Natural killer cell (primary cell): ENCODE measurements around the gene OR5B12. TPM values are rescaled to one million over a fixed set of nuclear protein-coding genes. Genes with fewer than 3 reads are reported as not detected.

Source experiments
- ATAC-seq, 3 donors: fragments of 150-1000 bp in 2 of 3; fragments of 200-7000 bp in 1 of 3; cut with Tn5 transposase; 1 replicate in 1 of 3; 2 replicates in 2 of 3; pipeline ENCODE4 v1.10.0; 2021; ENCODE audit warnings: mild to moderate bottlenecking in 2 of 3, moderate library complexity in 2 of 3
- DNase-seq, 2 donors: peaks; one replicate each; pipeline versions ENCODE4 v3.0.0 to v3.0.0-alpha.2; 2013 to 2021; ENCODE audit warnings: mixed read lengths in 1 of 2
- H3K27ac ChIP-seq: one replicate; pipeline ENCODE4 v1.5.1; 2013; ENCODE audit warnings: mild to moderate bottlenecking, low read length
- H3K27me3 ChIP-seq: one replicate; pipeline ENCODE4 v1.6.1; 2013; ENCODE audit warnings: low read length; ENCODE audit not compliant: control insufficient read depth, insufficient read depth
- H3K36me3 ChIP-seq: one replicate; pipeline ENCODE4 v1.6.1; 2013; ENCODE audit warnings: low read length; ENCODE audit not compliant: control insufficient read depth, insufficient read depth
- H3K4me1 ChIP-seq: one replicate; pipeline ENCODE4 v1.6.1; 2013; ENCODE audit warnings: low read length; ENCODE audit not compliant: control insufficient read depth, insufficient read depth
- H3K4me3 ChIP-seq: one replicate; pipeline ENCODE4 v1.5.1; 2013; ENCODE audit warnings: low read length
- H3K9me3 ChIP-seq: one replicate; pipeline ENCODE4 v1.6.1; 2013; ENCODE audit warnings: low read length; ENCODE audit not compliant: control insufficient read depth, insufficient read depth
- H3K27ac Mint-ChIP-seq, 2 donors: one replicate each; pipeline ENCODE4 v1.8.0; 2022; ENCODE audit warnings: mild to moderate bottlenecking in 2 of 2, mixed read lengths in 2 of 2, moderate library complexity in 1 of 2
- H3K27me3 Mint-ChIP-seq, 2 donors: one replicate each; pipeline ENCODE4 v1.8.0; 2022; ENCODE audit warnings: low read depth in 2 of 2, mixed read lengths in 2 of 2
- H3K36me3 Mint-ChIP-seq: one replicate; pipeline ENCODE4 v1.8.0; 2022; ENCODE audit warnings: mixed read lengths
- H3K4me1 Mint-ChIP-seq, 2 donors: one replicate each; pipeline ENCODE4 v1.8.0; 2022; ENCODE audit warnings: mixed read lengths in 2 of 2
- H3K4me3 Mint-ChIP-seq: one replicate; pipeline ENCODE4 v1.8.0; 2022; ENCODE audit warnings: mild to moderate bottlenecking, moderate library complexity, mixed read lengths
- H3K9me3 Mint-ChIP-seq, 2 donors: one replicate each; pipeline ENCODE4 v1.8.0; 2022; ENCODE audit warnings: mixed read lengths in 2 of 2
- WGBS: methylation state at CpG from one replicate; pipeline ENCODE4 v1.1.7; 2013; ENCODE audit warnings: missing lambda C conversion rate; ENCODE audit not compliant: insufficient coverage; 5-methylcytosine and 5-hydroxymethylcytosine counted together
- intact Hi-C: fragments of 100-400 bp; cut with micrococcal nuclease; formaldehyde crosslinking; loops from one replicate; pipeline ENCODE4 v1.14.2; 2022
- total RNA-seq, 4 donors: library from RNA; stranded (reverse); fragments of 120-200 nt in 1 of 4; gene quantifications; one replicate each; pipeline versions ENCODE4 v1.2.3 to v1.2.4, GENCODE V29; 2013 to 2022
- TF ChIP-seq, protein P1 (sequence below): fragments of 200-600 bp; IDR thresholded peaks from one replicate; pipeline ENCODE4 v1.8.0; 2022; ENCODE audit warnings: antibody characterized with exemption

The OR5B12 gene
- total RNA-seq, 3 donors from 2014 or later (not counting 1 experiment from before 2014, with no cell fraction given): not detected

DNA sequence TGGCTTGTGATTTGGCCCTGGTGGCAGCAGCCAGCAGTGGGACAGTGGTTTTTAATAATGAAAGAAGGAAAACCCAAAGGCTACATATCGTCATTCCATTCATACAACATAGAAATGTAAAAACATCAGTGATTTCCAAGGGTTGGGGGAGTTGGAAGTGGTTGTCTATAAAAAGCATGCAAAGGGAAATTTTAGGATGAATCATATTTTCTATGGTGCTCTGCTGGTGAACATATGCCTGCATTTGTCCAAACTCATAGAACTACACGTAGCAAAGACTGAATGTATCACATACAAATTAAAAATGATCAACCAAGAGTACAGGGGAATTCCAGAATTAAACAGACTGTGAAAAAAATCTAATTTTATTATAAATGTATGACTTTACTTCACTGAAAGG, 46.5 kb downstream of the OR5B12 start:
- Mint-ChIP-seq H3K4me1 (no peaks in the 10 kb centered on the region), H3K27ac (no peak overlapping the region), H3K4me3 (no peak overlapping the region), H3K36me3 (no peaks in the 10 kb centered on the region), H3K9me3 (peaks cover 2 to 5% of the 10 kb centered on the region in 2 donors), H3K27me3 (peaks cover 3 to 9% of the 10 kb centered on the region in 2 donors)
- TF ChIP-seq, protein P1, sequence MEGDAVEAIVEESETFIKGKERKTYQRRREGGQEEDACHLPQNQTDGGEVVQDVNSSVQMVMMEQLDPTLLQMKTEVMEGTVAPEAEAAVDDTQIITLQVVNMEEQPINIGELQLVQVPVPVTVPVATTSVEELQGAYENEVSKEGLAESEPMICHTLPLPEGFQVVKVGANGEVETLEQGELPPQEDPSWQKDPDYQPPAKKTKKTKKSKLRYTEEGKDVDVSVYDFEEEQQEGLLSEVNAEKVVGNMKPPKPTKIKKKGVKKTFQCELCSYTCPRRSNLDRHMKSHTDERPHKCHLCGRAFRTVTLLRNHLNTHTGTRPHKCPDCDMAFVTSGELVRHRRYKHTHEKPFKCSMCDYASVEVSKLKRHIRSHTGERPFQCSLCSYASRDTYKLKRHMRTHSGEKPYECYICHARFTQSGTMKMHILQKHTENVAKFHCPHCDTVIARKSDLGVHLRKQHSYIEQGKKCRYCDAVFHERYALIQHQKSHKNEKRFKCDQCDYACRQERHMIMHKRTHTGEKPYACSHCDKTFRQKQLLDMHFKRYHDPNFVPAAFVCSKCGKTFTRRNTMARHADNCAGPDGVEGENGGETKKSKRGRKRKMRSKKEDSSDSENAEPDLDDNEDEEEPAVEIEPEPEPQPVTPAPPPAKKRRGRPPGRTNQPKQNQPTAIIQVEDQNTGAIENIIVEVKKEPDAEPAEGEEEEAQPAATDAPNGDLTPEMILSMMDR: no peak
- no peaks in the 10 kb centered on the region for H3K27me3 ChIP-seq
- no CpG with 5 or more reads among the region's 2 CpGs for WGBS
- intact Hi-C loops: no loop called here
- ATAC-seq (no peak), DNase-seq (no peak)
- no peaks in the 10 kb centered on the region for H3K4me1 ChIP-seq
- H3K36me3 ChIP-seq: no peaks in the 10 kb centered on the region
- no peak overlapping the region for H3K4me3 ChIP-seq
- no peaks in the 10 kb centered on the region for H3K9me3 ChIP-seq
- no peak overlapping the region for H3K27ac ChIP-seq

DNA sequence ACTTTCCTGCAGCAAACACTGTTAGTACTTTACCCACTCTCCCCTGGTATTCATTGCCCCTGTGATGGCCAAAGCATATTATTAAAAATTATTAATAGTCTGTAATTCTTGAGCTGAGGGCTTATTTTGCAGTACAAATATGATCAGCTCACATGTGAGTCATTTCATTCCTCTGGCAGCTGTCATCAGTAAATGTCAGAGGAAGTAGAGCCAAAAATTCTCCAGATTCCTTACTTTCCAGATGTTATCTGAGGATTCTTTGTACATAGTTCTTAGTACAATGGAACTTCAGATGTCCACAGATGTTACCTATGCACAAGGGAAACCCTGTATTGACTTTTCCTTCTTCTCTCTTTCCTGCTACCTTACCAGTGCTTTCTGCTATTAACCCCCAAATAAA, 47.8 kb downstream of the OR5B12 start:
- ATAC-seq: no peak
- no peaks in the 10 kb centered on the region for H3K27me3 ChIP-seq

DNA sequence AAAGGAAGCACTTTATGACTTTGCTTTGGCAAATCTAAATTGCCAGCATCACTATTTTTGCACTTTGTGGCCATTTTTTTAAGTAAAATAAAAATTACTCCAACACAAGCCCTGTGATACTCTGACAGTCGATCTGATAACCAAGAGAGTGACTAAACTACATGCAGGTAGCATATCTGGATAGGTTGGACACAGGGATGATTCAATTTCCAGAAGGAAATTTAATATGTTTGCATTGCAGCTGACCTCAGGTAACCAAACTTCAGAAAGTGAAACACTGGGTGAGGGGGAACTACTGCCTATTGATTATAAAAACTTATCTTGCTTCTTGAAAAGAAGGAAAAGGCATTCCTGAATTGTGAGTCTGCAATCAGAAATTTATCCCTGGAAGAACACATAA, 49.3 kb downstream of the OR5B12 start:
- ATAC-seq (no peak), DNase-seq (no peak)
- no peak overlapping the region for H3K4me3 ChIP-seq
- H3K27me3 ChIP-seq: no peaks in the 10 kb centered on the region
- WGBS: 63% methylated on average over 1 of the region's 1 CpG
- H3K27me3 Mint-ChIP-seq: peaks cover 2 to 9% of the 10 kb centered on the region in 2 donors
- intact Hi-C loops: no loop called here
- H3K4me1 ChIP-seq: no peaks in the 10 kb centered on the region
- peaks cover 2 to 5% of the 10 kb centered on the region in 2 donors for H3K9me3 Mint-ChIP-seq
- H3K4me3 Mint-ChIP-seq: no peak overlapping the region
- H3K36me3 Mint-ChIP-seq: no peaks in the 10 kb centered on the region
- no peaks in the 10 kb centered on the region for H3K36me3 ChIP-seq
- H3K27ac ChIP-seq: no peak overlapping the region
- no peak overlapping the region for H3K27ac Mint-ChIP-seq
- H3K9me3 ChIP-seq: no peaks in the 10 kb centered on the region
- TF ChIP-seq, protein P1: no peak
- H3K4me1 Mint-ChIP-seq: no peaks in the 10 kb centered on the region

More for the DNA sequence above, 47.8 kb downstream of the OR5B12 start:
- Histone ChIP-seq H3K4me1 (no peaks in the 10 kb centered on the region), H3K4me3 (no peak overlapping the region), H3K27ac (no peak overlapping the region), H3K9me3 (no peaks in the 10 kb centered on the region), H3K36me3 (no peaks in the 10 kb centered on the region)
- DNase-seq: no peak
- Mint-ChIP-seq H3K4me3 (no peak overlapping the region), H3K9me3 (peaks cover 2 to 5% of the 10 kb centered on the region in 2 donors), H3K27me3 (peaks cover 5 to 9% of the 10 kb centered on the region in 2 donors), H3K27ac (no peak overlapping the region), H3K36me3 (no peaks in the 10 kb centered on the region), H3K4me1 (no peaks in the 10 kb centered on the region)
- intact Hi-C loops: no loop called here
- TF ChIP-seq, protein P1: no peak

DNA sequence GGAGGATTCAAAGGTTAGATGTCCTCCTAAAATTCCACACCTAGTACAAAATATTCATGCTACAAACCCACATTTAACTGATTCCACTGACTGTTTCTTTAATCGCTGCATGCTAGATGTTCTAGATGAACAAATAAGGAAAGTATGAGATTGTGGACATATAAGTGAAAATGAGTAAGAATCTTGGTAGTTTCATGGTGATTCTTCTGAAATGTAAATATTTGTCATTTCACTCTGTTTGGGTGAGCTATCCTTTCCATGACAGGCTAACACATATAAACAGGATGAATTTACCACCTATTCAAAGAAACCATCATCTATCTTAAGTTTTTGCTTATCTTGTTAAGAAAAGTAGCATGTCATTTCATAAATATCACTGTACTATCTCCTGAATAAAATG, 50.2 kb downstream of the OR5B12 start:
- no peak for ATAC-seq
- Mint-ChIP-seq H3K36me3 (no peaks in the 10 kb centered on the region), H3K4me3 (no peak overlapping the region), H3K4me1 (no peaks in the 10 kb centered on the region), H3K27ac (no peak overlapping the region), H3K27me3 (peaks cover 2 to 9% of the 10 kb centered on the region in 2 donors), H3K9me3 (peaks cover 2 to 5% of the 10 kb centered on the region in 2 donors)
- Histone ChIP-seq H3K36me3 (no peaks in the 10 kb centered on the region), H3K9me3 (no peaks in the 10 kb centered on the region), H3K4me3 (no peak overlapping the region), H3K4me1 (no peaks in the 10 kb centered on the region), H3K27me3 (no peaks in the 10 kb centered on the region), H3K27ac (no peak overlapping the region)
- TF ChIP-seq, protein P1: no peak
- DNase-seq: no peak
- intact Hi-C loops: no loop called here
- no CpG with 5 or more reads among the region's 1 CpG for WGBS
